ENCODE data around the gene CACNA1H.

DNA sequence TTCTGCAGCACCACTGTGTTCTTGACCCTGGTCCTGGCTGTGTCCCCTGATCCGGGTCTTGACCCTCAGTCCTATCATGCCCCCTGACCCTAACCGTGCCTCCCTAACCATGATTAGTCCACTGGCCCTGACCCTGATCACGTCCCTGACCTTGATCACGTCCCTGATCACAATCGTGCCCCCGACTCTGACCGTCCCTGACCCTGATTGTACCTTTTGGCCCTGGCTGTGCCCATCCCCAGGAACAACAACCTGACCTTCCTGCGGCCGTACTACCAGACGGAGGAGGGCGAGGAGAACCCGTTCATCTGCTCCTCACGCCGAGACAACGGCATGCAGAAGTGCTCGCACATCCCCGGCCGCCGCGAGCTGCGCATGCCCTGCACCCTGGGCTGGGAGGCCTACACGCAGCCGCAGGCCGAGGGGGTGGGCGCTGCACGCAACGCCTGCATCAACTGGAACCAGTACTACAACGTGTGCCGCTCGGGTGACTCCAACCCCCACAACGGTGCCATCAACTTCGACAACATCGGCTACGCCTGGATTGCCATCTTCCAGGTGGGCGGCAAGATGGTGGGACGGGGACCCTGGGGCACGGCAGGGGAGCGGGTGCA, 47.2 kb downstream of the CACNA1H start:
- no peak for TF ChIP-seq CTCF (IDR thresholded peaks at IDR 0.05)
- no peak for TF ChIP-seq POLR2A (IDR thresholded peaks at IDR 0.05)

Measured in right lobe of liver (tissue), 4 donors.